SHP77 treated with DMSO at 0.1 percent for 48 hours (cell line): ENCODE data around the gene FOXL2NB.

Source experiments
- DNase-seq: peaks from one replicate; lab custom pipeline; 2025; lab: John Stamatoyannopoulos, UW

The FOXL2NB gene

GRCh38 chr3:138933068-138933668 lies 13.8 kb upstream of the FOXL2NB start:
- no peak for DNase-seq

GRCh38 chr3:138933981-138934691 lies 12.9 kb upstream of the FOXL2NB start:
- no peak for DNase-seq

- no peak for DNase-seq
These were observed 11.5 kb upstream of the FOXL2NB start for GRCh38 chr3:138935505-138935862.

- DNase-seq: peak; percentile 49
These were observed 10.9 kb upstream of the FOXL2NB start for GRCh38 chr3:138935863-138936740.

- DNase-seq: no peak
These were observed 10.0 kb upstream of the FOXL2NB start for GRCh38 chr3:138936741-138937689.

- DNase-seq: no peak
These were observed 9.3 kb upstream of the FOXL2NB start for GRCh38 chr3:138937690-138938055.

GRCh38 chr3:138938056-138938876 lies 8.8 kb upstream of the FOXL2NB start:
- no peak for DNase-seq

GRCh38 chr3:138938877-138939560 lies 8.0 kb upstream of the FOXL2NB start:
- no peak for DNase-seq

- DNase-seq: no peak
These were observed 7.3 kb upstream of the FOXL2NB start for GRCh38 chr3:138939561-138940241.

GRCh38 chr3:138940446-138940845 lies 6.6 kb upstream of the FOXL2NB start:
- no peak for DNase-seq

GRCh38 chr3:138941259-138941885 lies 5.6 kb upstream of the FOXL2NB start:
- peak; percentile 6 for DNase-seq

- DNase-seq: no peak
These were observed 4.7 kb upstream of the FOXL2NB start for GRCh38 chr3:138942271-138942670.

GRCh38 chr3:138942861-138943623 lies 4.0 kb upstream of the FOXL2NB start:
- no peak for DNase-seq

- no peak for DNase-seq
These were observed 3.0 kb upstream of the FOXL2NB start for GRCh38 chr3:138943724-138944653.

- no peak for DNase-seq
These were observed 2.4 kb upstream of the FOXL2NB start for GRCh38 chr3:138944654-138944928.

- no peak for DNase-seq
These were observed 1.9 kb upstream of the FOXL2NB start for GRCh38 chr3:138944929-138945708.
